IMR-90 (cell line): ENCODE results near the gene CACNA2D3. TPM values are rescaled to one million over a fixed set of nuclear protein-coding genes. Genes with fewer than 3 reads are reported as not detected.

Experiments
- ATAC-seq: fragments of 200-7000 bp; cut with Tn5 transposase; 2 replicates; pipeline ENCODE4 v1.9.1; 2020; ENCODE audit warnings: low read depth, mild to moderate bottlenecking, moderate library complexity
- BruUV-seq: library from RNA; stranded (reverse); fragments of 400-500 nt; replicated peaks from 2 replicates; lab custom pipeline; 2021; lab: Mats Ljungman, UMichigan
- CTCF ChIA-PET: fragments of 300-600 bp; formaldehyde crosslinking; extraction: SDS; loops from one replicate; lab custom pipeline; 2021; ENCODE audit warnings: antibody characterized with exemption; lab: Yijun Ruan, JAX
- POLR2A ChIA-PET: fragments of 300-600 bp; sonication (Branson Sonifier 250); formaldehyde crosslinking; loops from one replicate; lab custom pipeline; 2022; ENCODE audit warnings: antibody characterized with exemption; ENCODE audit not compliant: unreplicated experiment; lab: Charles Lee
- DNase-seq: peaks from one replicate; pipeline ENCODE4 v3.0.0; 2013
- H2AFZ ChIP-seq: replicated peaks from 2 replicates; pipeline ENCODE3; 2013; ENCODE audit warnings: low read length, mild to moderate bottlenecking; ENCODE audit not compliant: poor library complexity
- H2AK5ac ChIP-seq: 2 replicates; pipeline ENCODE4 v1.6.1; 2013; ENCODE audit warnings: low read depth, low read length, inconsistent platforms
- H2AK9ac ChIP-seq: replicated peaks from 2 replicates; pipeline ENCODE3; 2013; ENCODE audit warnings: mild to moderate bottlenecking, low read depth, low read length, moderate library complexity; ENCODE audit not compliant: poor library complexity
- H2BK120ac ChIP-seq: 2 replicates; pipeline ENCODE4 v1.6.1; 2013; ENCODE audit warnings: low read depth, low read length, inconsistent platforms
- H2BK15ac ChIP-seq: 3 replicates; pipeline ENCODE4 v1.6.1; 2013; ENCODE audit warnings: low read depth, low read length, inconsistent platforms
- H2BK20ac ChIP-seq: 2 replicates; pipeline ENCODE4 v1.6.1; 2013; ENCODE audit warnings: low read depth, mild to moderate bottlenecking, inconsistent platforms, low read length, moderate library complexity
- H2BK5ac ChIP-seq: 2 replicates; pipeline ENCODE4 v1.6.1; 2013; ENCODE audit warnings: mild to moderate bottlenecking, low read depth, low read length, inconsistent platforms; ENCODE audit not compliant: poor library complexity, severe bottlenecking
- H3K14ac ChIP-seq: replicated peaks from 2 replicates; pipeline ENCODE4 v1.6.1; 2013; ENCODE audit warnings: low read depth, low read length, inconsistent platforms
- H3K18ac ChIP-seq: 2 replicates; pipeline ENCODE4 v1.6.1; 2013; ENCODE audit warnings: low read depth, low read length, control low read depth
- H3K23ac ChIP-seq: 2 replicates; pipeline ENCODE4 v1.6.1; 2013; ENCODE audit warnings: low read depth, low read length, inconsistent platforms
- H3K27ac ChIP-seq: 2 replicates; pipeline ENCODE4 v1.5.1; 2013; ENCODE audit warnings: mild to moderate bottlenecking, control low read depth, low read length; ENCODE audit not compliant: insufficient read depth
- H3K27me3 ChIP-seq: 2 replicates; pipeline ENCODE4 v1.6.1; 2013; ENCODE audit warnings: low read length; ENCODE audit not compliant: control insufficient read depth, insufficient read depth
- H3K36me3 ChIP-seq: 2 replicates; pipeline ENCODE4 v1.6.1; 2013; ENCODE audit warnings: low read length, mixed read lengths; ENCODE audit not compliant: control insufficient read depth, insufficient read depth
- H3K4ac ChIP-seq: 2 replicates; pipeline ENCODE4 v1.6.1; 2013; ENCODE audit warnings: low read depth, low read length, inconsistent platforms
- H3K4me1 ChIP-seq: 2 replicates; pipeline ENCODE4 v1.6.1; 2013; ENCODE audit warnings: low read length, mixed read lengths; ENCODE audit not compliant: control insufficient read depth, insufficient read depth
- H3K4me2 ChIP-seq: 2 replicates; pipeline ENCODE4 v1.6.1; 2013; ENCODE audit warnings: low read depth, mild to moderate bottlenecking, control low read depth, low read length, moderate library complexity
- H3K4me3 ChIP-seq: 2 replicates; pipeline ENCODE4 v1.5.1; 2013; ENCODE audit warnings: low read depth, mild to moderate bottlenecking, control low read depth, low read length, moderate library complexity; ENCODE audit not compliant: insufficient read depth
- H3K56ac ChIP-seq: 2 replicates; pipeline ENCODE4 v1.6.1; 2013; ENCODE audit warnings: low read length, inconsistent platforms; ENCODE audit not compliant: insufficient read depth; ENCODE audit errors: extremely low read depth
- H3K79me1 ChIP-seq, 2 experiments: 2 replicates each; pipeline ENCODE4 v1.6.1; 2013; ENCODE audit warnings: low read length in 2 of 2, inconsistent platforms in 1 of 2, low read depth in 1 of 2
- H3K9ac ChIP-seq: 2 replicates; pipeline ENCODE4 v1.6.1; 2013; ENCODE audit warnings: low read depth, low read length, control low read depth
- H3K9me1 ChIP-seq: 2 replicates; pipeline ENCODE4 v1.6.1; 2013; ENCODE audit warnings: low read length, inconsistent platforms; ENCODE audit not compliant: insufficient read depth
- H3K9me3 ChIP-seq: 2 replicates; pipeline ENCODE4 v1.6.1; 2013; ENCODE audit warnings: low read length; ENCODE audit not compliant: control insufficient read depth, insufficient read depth
- H4K20me1 ChIP-seq: 2 replicates; pipeline ENCODE4 v1.6.1; 2013; ENCODE audit warnings: low read length, inconsistent platforms; ENCODE audit not compliant: insufficient read depth
- H4K5ac ChIP-seq: 2 replicates; pipeline ENCODE4 v1.6.1; 2013; ENCODE audit warnings: mild to moderate bottlenecking, low read depth, low read length, control low read depth
- H4K8ac ChIP-seq, 2 experiments: 2 replicates each; pipeline ENCODE4 v1.6.1; 2013; ENCODE audit warnings: low read depth in 2 of 2, low read length in 2 of 2, control low read depth in 1 of 2, inconsistent platforms in 1 of 2
- H4K91ac ChIP-seq: 2 replicates; pipeline ENCODE4 v1.6.1; 2013; ENCODE audit warnings: low read depth, low read length, inconsistent platforms; ENCODE audit not compliant: insufficient read depth
- CHD1 ChIP-seq: IDR thresholded peaks from 2 replicates; pipeline ENCODE4 v1.6.1; 2012; ENCODE audit warnings: low read depth, low read length, improper control_type of control experiment
- ELK1 ChIP-seq: fragments of 150-350 bp; IDR thresholded peaks from 2 replicates; pipeline ENCODE4 v1.6.1; 2016; ENCODE audit warnings: low read depth, mild to moderate bottlenecking, low read length, moderate library complexity, borderline replicate concordance
- FOS ChIP-seq: fragments of 150-350 bp; IDR thresholded peaks from 2 replicates; pipeline ENCODE4 v1.6.1; 2016; ENCODE audit warnings: low read depth, low read length
- MAZ ChIP-seq: IDR thresholded peaks from 2 replicates; pipeline ENCODE4 v1.6.1; 2012; ENCODE audit warnings: low read depth, mild to moderate bottlenecking, low read length, improper control_type of control experiment, moderate library complexity, borderline replicate concordance
- MXI1 ChIP-seq: IDR thresholded peaks from 2 replicates; pipeline ENCODE4 v1.6.1; 2012; ENCODE audit warnings: low read depth, mild to moderate bottlenecking, low read length, moderate library complexity, borderline replicate concordance
- NFE2L2 ChIP-seq: fragments of 150-350 bp; IDR thresholded peaks from 2 replicates; pipeline ENCODE4 v1.6.1; 2016; ENCODE audit warnings: low read depth, mild to moderate bottlenecking, low read length
- POLR2A ChIP-seq: IDR thresholded peaks from 2 replicates; pipeline ENCODE4 v1.6.1; 2012; ENCODE audit warnings: mild to moderate bottlenecking, low read depth, low read length
- RFX5 ChIP-seq: IDR thresholded peaks from 2 replicates; pipeline ENCODE4 v1.8.0; 2012; ENCODE audit warnings: low read depth, mild to moderate bottlenecking, low read length, moderate library complexity
- USF2 ChIP-seq: fragments of 150-350 bp; IDR thresholded peaks from 2 replicates; pipeline ENCODE4 v1.6.1; 2017; ENCODE audit warnings: mild to moderate bottlenecking, antibody characterized with exemption, low read length, low read depth
- WGBS, 2 experiments: methylation state at CpG; one replicate each; pipeline versions ENCODE4 v1.1.5 to v1.1.7; 2013; ENCODE audit warnings: missing lambda C conversion rate in 2 of 2; ENCODE audit not compliant: insufficient read length in 1 of 2; ENCODE audit errors: extremely low coverage in 2 of 2; 5-methylcytosine and 5-hydroxymethylcytosine counted together
- dilution Hi-C: fragments of 300-500 bp; cut with HindIII; formaldehyde crosslinking; loops from one replicate; pipeline ENCODE4 v1.14.3; 2018; ENCODE audit warnings: low sequenced_read_pairs; ENCODE audit not compliant: unreplicated experiment
- in situ Hi-C: fragments of 300-500 bp; cut with MboI; formaldehyde crosslinking; loops from 3 replicates; pipeline ENCODE4 v1.14.3; 2019; ENCODE audit warnings: low sequenced_read_pairs, inconsistent platforms, mixed read lengths
- intact Hi-C: fragments of 100-400 bp; cut with micrococcal nuclease; formaldehyde crosslinking; loops from 2 replicates; pipeline ENCODE4 v1.10.0; 2022
- polyA plus RNA-seq, 3 experiments: library from polyadenylated mRNA; depleted of rRNA; stranded (reverse); fragments of >200 nt; gene quantifications; 2 replicates each; pipeline ENCODE4 v1.2.3, GENCODE V29; 2012; ENCODE audit warnings: low replicate concordance in 1 of 3
- total RNA-seq: library from RNA; depleted of rRNA; stranded (reverse); fragments of >200 nt; gene quantifications from 2 replicates; pipeline ENCODE4 v1.2.3, GENCODE V29; 2012

Gene CACNA2D3
- total and polyA plus RNA-seq, 2 of the 4 experiments (the other 2 are of a cell fraction): 0.36 to 0.41 TPM

GRCh38 chr3:54342676-54343075 is 220.3 kb downstream of the CACNA2D3 start:
- in situ Hi-C loops (no loop called here), intact Hi-C loops (no loop called here), dilution Hi-C loops (no loop called here)
- ATAC-seq (no peak), DNase-seq (no peak)
- no peak overlapping the region for H2AK5ac ChIP-seq
- H3K9me3 ChIP-seq: peaks cover 6% of the 10 kb centered on the region; the same call in 1 of the 2 replicates
- no peak overlapping the region for H3K18ac ChIP-seq
- no peaks in the 10 kb centered on the region for H3K9me1 ChIP-seq
- H4K8ac ChIP-seq: no peak overlapping the region
- H4K91ac ChIP-seq: no peak overlapping the region
- H3K79me1 ChIP-seq: no peaks in the 10 kb centered on the region
- no CpG with 5 or more reads among the region's 9 CpGs for WGBS, 2 experiments
- H4K5ac ChIP-seq: no peak overlapping the region
- TF ChIP-seq USF2: no peak
- TF ChIP-seq MAZ: no peak
- no peak for TF ChIP-seq FOS
- TF ChIP-seq NFE2L2: no peak
- TF ChIP-seq ELK1: no peak
- no peak for TF ChIP-seq POLR2A
- TF ChIP-seq RFX5: no peak
- TF ChIP-seq CHD1: no peak
- no peak for TF ChIP-seq MXI1
- no peak overlapping the region for H3K56ac ChIP-seq
- H2BK15ac ChIP-seq: no peak overlapping the region
- H3K9ac ChIP-seq: no peak overlapping the region
- no peaks in the 10 kb centered on the region for H4K20me1 ChIP-seq
- H3K23ac ChIP-seq: no peak overlapping the region
- no peak overlapping the region for H2BK20ac ChIP-seq
- H2BK120ac ChIP-seq: no peak overlapping the region
- H3K27ac ChIP-seq: no peak overlapping the region
- H3K36me3 ChIP-seq: no peaks in the 10 kb centered on the region
- ChIA-PET CTCF (no interaction called here), POLR2A (no interaction called here)
- H2AK9ac ChIP-seq: no peak overlapping the region
- no peak overlapping the region for H3K14ac ChIP-seq
- H3K4ac ChIP-seq: no peak overlapping the region
- no peak overlapping the region for H3K4me3 ChIP-seq
- H3K27me3 ChIP-seq: no peaks in the 10 kb centered on the region
- H3K4me2 ChIP-seq: no peak overlapping the region
- no peak overlapping the region for H2AFZ ChIP-seq
- no peaks in the 10 kb centered on the region for H3K4me1 ChIP-seq
- BruUV-seq: no TSS peak
- H2BK5ac ChIP-seq: no peak overlapping the region
